ENCODE measurements around the gene WWTR1. TPM values are rescaled to one million over a fixed set of nuclear protein-coding genes. Genes with fewer than 3 reads are reported as not detected.

WWTR1 gene
- total and polyA plus RNA-seq, 2 experiments from 2014 or later, result 25.1 to 26.2 TPM

DNA sequence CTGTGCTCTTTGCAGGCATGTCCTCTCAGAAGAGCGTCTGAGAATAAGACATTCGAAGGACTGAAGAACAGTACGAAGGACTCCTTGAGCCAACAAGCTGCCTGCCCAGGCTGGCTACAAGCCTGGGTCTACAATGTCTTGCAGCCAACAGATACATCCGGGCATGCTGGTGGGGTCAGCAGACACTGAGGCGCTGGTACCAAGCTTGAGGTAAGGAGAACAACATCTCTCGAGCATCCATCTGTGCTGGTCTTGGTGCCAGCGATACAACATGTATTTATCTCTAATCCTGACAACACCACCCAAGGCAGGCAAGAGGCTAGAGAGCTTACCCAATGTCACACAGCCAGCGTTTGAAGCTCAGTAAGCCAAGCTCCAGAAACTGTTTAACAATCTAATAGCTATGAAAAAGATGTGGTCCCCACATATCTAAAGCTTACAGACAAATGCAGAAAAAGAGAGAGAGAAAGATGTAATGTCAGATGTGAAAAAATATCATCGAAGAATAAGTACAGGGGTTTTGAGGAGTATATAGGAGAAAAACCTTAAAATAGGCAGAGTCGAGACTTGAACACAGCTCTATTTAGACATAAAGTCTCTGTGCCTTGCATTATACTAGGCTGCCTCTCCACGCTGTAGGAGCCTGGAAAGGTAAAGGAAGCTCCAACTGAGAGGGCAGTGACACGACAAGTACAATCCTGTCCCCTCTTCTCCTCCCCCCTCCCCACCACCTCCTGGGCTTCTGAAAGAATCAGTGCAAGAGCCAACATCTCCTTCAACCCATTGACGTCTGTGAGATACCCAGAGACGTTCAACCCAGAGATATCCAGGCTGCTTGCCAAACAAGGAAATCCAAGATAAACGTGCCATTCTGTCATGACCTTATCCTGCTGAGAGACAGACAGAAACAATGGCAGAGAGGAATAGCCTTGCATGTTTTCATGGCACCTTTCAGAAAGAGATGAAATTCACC lies 39.4 kb downstream of the WWTR1 start:
- Histone ChIP-seq H3K4me2 (peak overlapping the region; percentile 23; the same call in 1 of the 2 replicates), H3K27ac (ENCODE audit: low read depth) (no peak overlapping the region; the same call in 1 of the 2 replicates), H4K20me1 (replicated peaks; ENCODE audit: insufficient read depth) (peaks cover 3% of the 10 kb centered on the region; the same call in 1 of the 2 replicates), H3K4me1 (ENCODE audit: insufficient read depth) (peaks cover 50% of the 10 kb centered on the region), H3K9me2 (ENCODE audit: insufficient read depth) (peaks cover 9% of the 10 kb centered on the region; the same call in 1 of the 2 replicates), H3K36me3 (ENCODE audit: insufficient read depth) (no peaks in the 10 kb centered on the region), H3F3A (replicated peaks; ENCODE audit: low read depth) (no peaks in the 10 kb centered on the region; the same call in 1 of the 2 replicates), H3K27me3 (ENCODE audit: insufficient read depth) (no peaks in the 10 kb centered on the region), H3K79me2 (replicated peaks; ENCODE audit: insufficient read depth) (peaks cover 94% of the 10 kb centered on the region), H3K4me3 (no peak overlapping the region), H2AFZ (no peak overlapping the region)
- H3K9me3 Mint-ChIP-seq, result no peaks in the 10 kb centered on the region
- no peak for DNase-seq (ENCODE audit: low spot score)
- H3K4me1 Mint-ChIP-seq, result peaks cover 48% of the 10 kb centered on the region
- peaks cover 2% of the 10 kb centered on the region for H3K27me3 Mint-ChIP-seq (ENCODE audit: insufficient read depth, low read depth, poor library complexity)
- no peak overlapping the region for H3K27ac Mint-ChIP-seq
- TF ChIP-seq POLR2AphosphoS5 (IDR thresholded peaks at IDR 0.05; ENCODE audit: low read depth) (no peak), ZNF114 (CRISPR knock-in tag; IDR thresholded peaks at IDR 0.05) (no peak), STAT1 (IDR thresholded peaks at IDR 0.05; ENCODE audit: unreplicated experiment) (no peak), JUNB (IDR thresholded peaks at IDR 0.05; ENCODE audit: unreplicated experiment) (no peak), ZNF331 (CRISPR knock-in tag; IDR thresholded peaks at IDR 0.05; ENCODE audit: low read depth) (no peak), EZH2 (IDR thresholded peaks at IDR 0.05; ENCODE audit: low read depth, unreplicated experiment) (no peak), NANOG (IDR thresholded peaks at IDR 0.05; ENCODE audit: borderline replicate concordance) (no peak), CREB1 (CRISPR knock-in tag; IDR thresholded peaks at IDR 0.05; ENCODE audit: low read depth) (no peak), EZH2phosphoT487 (IDR thresholded peaks at IDR 0.05; ENCODE audit: unreplicated experiment) (no peak)
- TF ChIP-seq, protein P1, sequence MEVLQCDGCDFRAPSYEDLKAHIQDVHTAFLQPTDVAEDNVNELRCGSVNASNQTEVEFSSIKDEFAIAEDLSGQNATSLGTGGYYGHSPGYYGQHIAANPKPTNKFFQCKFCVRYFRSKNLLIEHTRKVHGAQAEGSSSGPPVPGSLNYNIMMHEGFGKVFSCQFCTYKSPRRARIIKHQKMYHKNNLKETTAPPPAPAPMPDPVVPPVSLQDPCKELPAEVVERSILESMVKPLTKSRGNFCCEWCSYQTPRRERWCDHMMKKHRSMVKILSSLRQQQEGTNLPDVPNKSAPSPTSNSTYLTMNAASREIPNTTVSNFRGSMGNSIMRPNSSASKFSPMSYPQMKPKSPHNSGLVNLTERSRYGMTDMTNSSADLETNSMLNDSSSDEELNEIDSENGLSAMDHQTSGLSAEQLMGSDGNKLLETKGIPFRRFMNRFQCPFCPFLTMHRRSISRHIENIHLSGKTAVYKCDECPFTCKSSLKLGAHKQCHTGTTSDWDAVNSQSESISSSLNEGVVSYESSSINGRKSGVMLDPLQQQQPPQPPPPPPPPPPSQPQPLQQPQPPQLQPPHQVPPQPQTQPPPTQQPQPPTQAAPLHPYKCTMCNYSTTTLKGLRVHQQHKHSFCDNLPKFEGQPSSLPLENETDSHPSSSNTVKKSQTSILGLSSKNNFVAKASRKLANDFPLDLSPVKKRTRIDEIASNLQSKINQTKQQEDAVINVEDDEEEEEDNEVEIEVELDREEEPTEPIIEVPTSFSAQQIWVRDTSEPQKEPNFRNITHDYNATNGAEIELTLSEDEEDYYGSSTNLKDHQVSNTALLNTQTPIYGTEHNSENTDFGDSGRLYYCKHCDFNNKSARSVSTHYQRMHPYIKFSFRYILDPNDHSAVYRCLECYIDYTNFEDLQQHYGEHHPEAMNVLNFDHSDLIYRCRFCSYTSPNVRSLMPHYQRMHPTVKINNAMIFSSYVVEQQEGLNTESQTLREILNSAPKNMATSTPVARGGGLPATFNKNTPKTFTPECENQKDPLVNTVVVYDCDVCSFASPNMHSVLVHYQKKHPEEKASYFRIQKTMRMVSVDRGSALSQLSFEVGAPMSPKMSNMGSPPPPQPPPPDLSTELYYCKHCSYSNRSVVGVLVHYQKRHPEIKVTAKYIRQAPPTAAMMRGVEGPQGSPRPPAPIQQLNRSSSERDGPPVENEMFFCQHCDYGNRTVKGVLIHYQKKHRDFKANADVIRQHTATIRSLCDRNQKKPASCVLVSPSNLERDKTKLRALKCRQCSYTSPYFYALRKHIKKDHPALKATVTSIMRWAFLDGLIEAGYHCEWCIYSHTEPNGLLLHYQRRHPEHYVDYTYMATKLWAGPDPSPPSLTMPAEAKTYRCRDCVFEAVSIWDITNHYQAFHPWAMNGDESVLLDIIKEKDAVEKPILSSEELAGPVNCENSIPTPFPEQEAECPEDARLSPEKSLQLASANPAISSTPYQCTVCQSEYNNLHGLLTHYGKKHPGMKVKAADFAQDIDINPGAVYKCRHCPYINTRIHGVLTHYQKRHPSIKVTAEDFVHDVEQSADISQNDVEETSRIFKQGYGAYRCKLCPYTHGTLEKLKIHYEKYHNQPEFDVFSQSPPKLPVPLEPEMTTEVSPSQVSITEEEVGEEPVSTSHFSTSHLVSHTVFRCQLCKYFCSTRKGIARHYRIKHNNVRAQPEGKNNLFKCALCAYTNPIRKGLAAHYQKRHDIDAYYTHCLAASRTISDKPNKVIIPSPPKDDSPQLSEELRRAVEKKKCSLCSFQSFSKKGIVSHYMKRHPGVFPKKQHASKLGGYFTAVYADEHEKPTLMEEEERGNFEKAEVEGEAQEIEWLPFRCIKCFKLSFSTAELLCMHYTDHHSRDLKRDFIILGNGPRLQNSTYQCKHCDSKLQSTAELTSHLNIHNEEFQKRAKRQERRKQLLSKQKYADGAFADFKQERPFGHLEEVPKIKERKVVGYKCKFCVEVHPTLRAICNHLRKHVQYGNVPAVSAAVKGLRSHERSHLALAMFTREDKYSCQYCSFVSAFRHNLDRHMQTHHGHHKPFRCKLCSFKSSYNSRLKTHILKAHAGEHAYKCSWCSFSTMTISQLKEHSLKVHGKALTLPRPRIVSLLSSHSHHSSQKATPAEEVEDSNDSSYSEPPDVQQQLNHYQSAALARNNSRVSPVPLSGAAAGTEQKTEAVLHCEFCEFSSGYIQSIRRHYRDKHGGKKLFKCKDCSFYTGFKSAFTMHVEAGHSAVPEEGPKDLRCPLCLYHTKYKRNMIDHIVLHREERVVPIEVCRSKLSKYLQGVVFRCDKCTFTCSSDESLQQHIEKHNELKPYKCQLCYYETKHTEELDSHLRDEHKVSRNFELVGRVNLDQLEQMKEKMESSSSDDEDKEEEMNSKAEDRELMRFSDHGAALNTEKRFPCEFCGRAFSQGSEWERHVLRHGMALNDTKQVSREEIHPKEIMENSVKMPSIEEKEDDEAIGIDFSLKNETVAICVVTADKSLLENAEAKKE (CRISPR knock-in tag; IDR thresholded peaks at IDR 0.05), result no peak
- TF ChIP-seq, protein P2, sequence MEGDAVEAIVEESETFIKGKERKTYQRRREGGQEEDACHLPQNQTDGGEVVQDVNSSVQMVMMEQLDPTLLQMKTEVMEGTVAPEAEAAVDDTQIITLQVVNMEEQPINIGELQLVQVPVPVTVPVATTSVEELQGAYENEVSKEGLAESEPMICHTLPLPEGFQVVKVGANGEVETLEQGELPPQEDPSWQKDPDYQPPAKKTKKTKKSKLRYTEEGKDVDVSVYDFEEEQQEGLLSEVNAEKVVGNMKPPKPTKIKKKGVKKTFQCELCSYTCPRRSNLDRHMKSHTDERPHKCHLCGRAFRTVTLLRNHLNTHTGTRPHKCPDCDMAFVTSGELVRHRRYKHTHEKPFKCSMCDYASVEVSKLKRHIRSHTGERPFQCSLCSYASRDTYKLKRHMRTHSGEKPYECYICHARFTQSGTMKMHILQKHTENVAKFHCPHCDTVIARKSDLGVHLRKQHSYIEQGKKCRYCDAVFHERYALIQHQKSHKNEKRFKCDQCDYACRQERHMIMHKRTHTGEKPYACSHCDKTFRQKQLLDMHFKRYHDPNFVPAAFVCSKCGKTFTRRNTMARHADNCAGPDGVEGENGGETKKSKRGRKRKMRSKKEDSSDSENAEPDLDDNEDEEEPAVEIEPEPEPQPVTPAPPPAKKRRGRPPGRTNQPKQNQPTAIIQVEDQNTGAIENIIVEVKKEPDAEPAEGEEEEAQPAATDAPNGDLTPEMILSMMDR (conservative IDR thresholded peaks at IDR 0.05; ENCODE audit: low read depth in 2 of 2), result no peak
- TF ChIP-seq, protein P3, sequence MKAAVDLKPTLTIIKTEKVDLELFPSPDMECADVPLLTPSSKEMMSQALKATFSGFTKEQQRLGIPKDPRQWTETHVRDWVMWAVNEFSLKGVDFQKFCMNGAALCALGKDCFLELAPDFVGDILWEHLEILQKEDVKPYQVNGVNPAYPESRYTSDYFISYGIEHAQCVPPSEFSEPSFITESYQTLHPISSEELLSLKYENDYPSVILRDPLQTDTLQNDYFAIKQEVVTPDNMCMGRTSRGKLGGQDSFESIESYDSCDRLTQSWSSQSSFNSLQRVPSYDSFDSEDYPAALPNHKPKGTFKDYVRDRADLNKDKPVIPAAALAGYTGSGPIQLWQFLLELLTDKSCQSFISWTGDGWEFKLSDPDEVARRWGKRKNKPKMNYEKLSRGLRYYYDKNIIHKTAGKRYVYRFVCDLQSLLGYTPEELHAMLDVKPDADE (IDR thresholded peaks at IDR 0.05), result no peak
- TF ChIP-seq, protein P4, sequence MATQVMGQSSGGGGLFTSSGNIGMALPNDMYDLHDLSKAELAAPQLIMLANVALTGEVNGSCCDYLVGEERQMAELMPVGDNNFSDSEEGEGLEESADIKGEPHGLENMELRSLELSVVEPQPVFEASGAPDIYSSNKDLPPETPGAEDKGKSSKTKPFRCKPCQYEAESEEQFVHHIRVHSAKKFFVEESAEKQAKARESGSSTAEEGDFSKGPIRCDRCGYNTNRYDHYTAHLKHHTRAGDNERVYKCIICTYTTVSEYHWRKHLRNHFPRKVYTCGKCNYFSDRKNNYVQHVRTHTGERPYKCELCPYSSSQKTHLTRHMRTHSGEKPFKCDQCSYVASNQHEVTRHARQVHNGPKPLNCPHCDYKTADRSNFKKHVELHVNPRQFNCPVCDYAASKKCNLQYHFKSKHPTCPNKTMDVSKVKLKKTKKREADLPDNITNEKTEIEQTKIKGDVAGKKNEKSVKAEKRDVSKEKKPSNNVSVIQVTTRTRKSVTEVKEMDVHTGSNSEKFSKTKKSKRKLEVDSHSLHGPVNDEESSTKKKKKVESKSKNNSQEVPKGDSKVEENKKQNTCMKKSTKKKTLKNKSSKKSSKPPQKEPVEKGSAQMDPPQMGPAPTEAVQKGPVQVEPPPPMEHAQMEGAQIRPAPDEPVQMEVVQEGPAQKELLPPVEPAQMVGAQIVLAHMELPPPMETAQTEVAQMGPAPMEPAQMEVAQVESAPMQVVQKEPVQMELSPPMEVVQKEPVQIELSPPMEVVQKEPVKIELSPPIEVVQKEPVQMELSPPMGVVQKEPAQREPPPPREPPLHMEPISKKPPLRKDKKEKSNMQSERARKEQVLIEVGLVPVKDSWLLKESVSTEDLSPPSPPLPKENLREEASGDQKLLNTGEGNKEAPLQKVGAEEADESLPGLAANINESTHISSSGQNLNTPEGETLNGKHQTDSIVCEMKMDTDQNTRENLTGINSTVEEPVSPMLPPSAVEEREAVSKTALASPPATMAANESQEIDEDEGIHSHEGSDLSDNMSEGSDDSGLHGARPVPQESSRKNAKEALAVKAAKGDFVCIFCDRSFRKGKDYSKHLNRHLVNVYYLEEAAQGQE (IDR thresholded peaks at IDR 0.05; ENCODE audit: unreplicated experiment), result no peak
- peak; percentile 54 for ATAC-seq
- H3K4me3 Mint-ChIP-seq, result no peak overlapping the region
- no peaks in the 10 kb centered on the region for H3K36me3 Mint-ChIP-seq (ENCODE audit: low read depth)

Data from GM23338 (cell line).